ENCODE data around the gene GRID1. TPM values are rescaled to one million over a fixed set of nuclear protein-coding genes. Genes with fewer than 3 reads are reported as not detected.
"Not testable (repeated sequence)": the region's sequence is repeated elsewhere in the genome, so short reads cannot be mapped to it uniquely, and the experiment has no call there.

The GRID1 gene
- total RNA-seq, 1 donor from 2014 or later, result 1.1 TPM

DNA sequence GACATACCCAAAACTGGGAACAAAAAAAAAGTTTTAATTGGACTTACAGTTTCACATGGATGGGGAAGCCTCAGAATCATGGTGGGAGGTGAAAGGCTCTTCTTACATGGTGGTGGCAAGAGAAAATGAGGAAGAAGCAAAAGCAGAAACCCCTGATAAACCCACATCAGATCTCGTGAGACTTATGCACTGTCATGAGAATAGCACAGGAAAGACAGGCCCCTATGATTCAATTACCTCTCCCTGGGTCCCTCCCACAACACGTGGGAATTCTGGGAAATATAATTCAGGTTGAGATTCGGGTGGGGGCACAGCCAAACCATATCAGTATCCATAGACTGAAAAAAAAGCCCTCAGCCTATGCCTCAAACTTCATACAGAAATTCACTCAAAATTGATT, 647.2 kb downstream of the GRID1 start:
- Mint-ChIP-seq H3K9me3 (no peaks in the 10 kb centered on the region), H3K36me3 (ENCODE audit: low read depth) (no peaks in the 10 kb centered on the region), H3K27ac (ENCODE audit: unreplicated experiment) (no peak overlapping the region), H3K27me3 (ENCODE audit: low read depth) (no peaks in the 10 kb centered on the region), H3K4me1 (no peaks in the 10 kb centered on the region), H3K4me3 (no peak overlapping the region)
- DNase-seq (ENCODE audit: low read depth, low spot score), result no peak
- no peak for TF ChIP-seq CTCF (conservative IDR thresholded peaks at IDR 0.05)

- Mint-ChIP-seq H3K27ac (ENCODE audit: unreplicated experiment) (no peak overlapping the region), H3K4me1 (no peaks in the 10 kb centered on the region), H3K27me3 (ENCODE audit: low read depth) (no peaks in the 10 kb centered on the region), H3K4me3 (no peak overlapping the region), H3K36me3 (ENCODE audit: low read depth) (no peaks in the 10 kb centered on the region), H3K9me3 (peaks cover 4% of the 10 kb centered on the region)
- no peak for TF ChIP-seq CTCF (conservative IDR thresholded peaks at IDR 0.05)
- DNase-seq (ENCODE audit: low read depth, low spot score), result no peak
Observed at GRCh38 chr10:85713885-85714284, 652.7 kb downstream of the GRID1 start.

DNA sequence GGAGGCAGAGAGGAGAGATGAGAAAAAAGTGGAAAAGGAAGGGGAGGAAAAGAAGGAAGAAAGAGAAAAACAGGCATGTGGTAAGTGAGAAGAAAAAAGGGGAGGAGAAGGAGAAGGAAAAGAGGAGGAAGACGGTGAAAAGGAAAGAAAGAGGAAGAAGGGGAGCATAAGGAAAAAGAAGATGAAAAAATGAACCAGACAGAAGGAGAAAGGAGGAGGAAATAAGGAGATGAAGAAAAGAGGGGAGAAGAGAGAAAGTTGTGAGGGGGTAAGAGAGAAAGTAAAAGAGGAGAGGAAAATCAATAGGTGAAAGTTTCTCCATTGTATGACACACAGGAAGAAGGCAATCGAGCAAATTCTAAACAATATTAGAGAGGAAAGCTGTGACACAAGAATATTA, 663.8 kb downstream of the GRID1 start:
- peaks cover 9% of the 10 kb centered on the region for H3K27me3 Mint-ChIP-seq (ENCODE audit: low read depth)
- no peaks in the 10 kb centered on the region for H3K36me3 Mint-ChIP-seq (ENCODE audit: low read depth)
- H3K4me3 Mint-ChIP-seq, result no peak overlapping the region
- TF ChIP-seq CTCF (conservative IDR thresholded peaks at IDR 0.05), result no peak
- peaks cover 5% of the 10 kb centered on the region for H3K9me3 Mint-ChIP-seq
- no peaks in the 10 kb centered on the region for H3K4me1 Mint-ChIP-seq
- DNase-seq (ENCODE audit: low read depth, low spot score), result no peak
- H3K27ac Mint-ChIP-seq (ENCODE audit: unreplicated experiment), result peak overlapping the region; percentile 16

DNA sequence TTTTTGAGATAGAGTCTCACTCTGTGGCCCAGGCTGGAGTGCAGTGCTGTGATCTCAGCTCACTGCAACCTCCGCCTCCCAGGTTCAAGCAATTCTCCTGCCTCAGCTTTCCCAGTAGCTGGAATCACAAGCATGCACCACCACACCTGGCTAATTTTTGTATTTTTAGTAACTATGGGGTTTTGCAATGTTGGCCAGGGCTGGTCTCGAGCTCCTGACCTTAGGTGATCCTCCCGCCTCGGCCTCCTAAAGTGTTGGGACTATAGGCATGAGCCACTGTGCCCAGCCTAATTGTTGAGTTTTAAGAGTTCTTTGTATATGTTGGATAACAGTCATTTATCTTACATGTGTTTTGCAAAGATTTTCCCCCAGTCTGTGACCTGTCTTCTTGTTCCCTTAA, 667.5 kb downstream of the GRID1 start:
- H3K4me3 Mint-ChIP-seq; H3K4me1 Mint-ChIP-seq; H3K27me3 Mint-ChIP-seq (ENCODE audit: low read depth); H3K27ac Mint-ChIP-seq (ENCODE audit: unreplicated experiment); DNase-seq (ENCODE audit: low read depth, low spot score); H3K36me3 Mint-ChIP-seq (ENCODE audit: low read depth); H3K9me3 Mint-ChIP-seq: not testable (repeated sequence)

- Mint-ChIP-seq H3K27me3 (ENCODE audit: low read depth) (no peaks in the 10 kb centered on the region), H3K36me3 (ENCODE audit: low read depth) (no peaks in the 10 kb centered on the region), H3K4me1 (no peaks in the 10 kb centered on the region), H3K27ac (ENCODE audit: unreplicated experiment) (no peak overlapping the region), H3K9me3 (peaks cover 3% of the 10 kb centered on the region), H3K4me3 (no peak overlapping the region)
- TF ChIP-seq CTCF (conservative IDR thresholded peaks at IDR 0.05), result no peak
- no peak for DNase-seq (ENCODE audit: low read depth, low spot score)
Observed at GRCh38 chr10:85696893-85697292, 669.7 kb downstream of the GRID1 start.

GRCh38 chr10:85682621-85683020, 684.0 kb downstream of the GRID1 start:
- DNase-seq (ENCODE audit: low read depth, low spot score), result no peak
- peaks cover 9% of the 10 kb centered on the region for H3K4me1 Mint-ChIP-seq
- no peaks in the 10 kb centered on the region for H3K27me3 Mint-ChIP-seq (ENCODE audit: low read depth)
- no peak overlapping the region for H3K27ac Mint-ChIP-seq (ENCODE audit: unreplicated experiment)
- no peak for TF ChIP-seq CTCF (conservative IDR thresholded peaks at IDR 0.05)
- no peaks in the 10 kb centered on the region for H3K36me3 Mint-ChIP-seq (ENCODE audit: low read depth)
- peaks cover 3% of the 10 kb centered on the region for H3K9me3 Mint-ChIP-seq
- H3K4me3 Mint-ChIP-seq, result no peak overlapping the region

Measured in neural crest cell (in vitro differentiated cells).